Endometrial microvascular endothelial cells (primary cell): ENCODE data around the gene PTGS1. TPM values are rescaled to one million over a fixed set of nuclear protein-coding genes. Genes with fewer than 3 reads are reported as not detected.
"Not testable (repeated sequence)": the region's sequence is repeated elsewhere in the genome, so short reads cannot be mapped to it uniquely, and the experiment has no call there.

Experiments used
- in situ Hi-C: cut with HindIII; loops from 2 replicates; pipeline ENCODE4 v1.10.0; 2017; ENCODE audit warnings: low sequenced_read_pairs, low pct_unique_long_range_greater_than_20kb; ENCODE audit errors: inconsistent ontology term
- total RNA-seq: library from RNA; depleted of rRNA; stranded (reverse); fragments of >200 nt; gene quantifications from one replicate; pipeline ENCODE4 v1.2.3, GENCODE V29; 2015; ENCODE audit errors: inconsistent ontology term

Gene PTGS1
- total RNA-seq, 1 donor from 2014 or later, result 1.0 TPM

- in situ Hi-C loops, result no loop called here
Observed at GRCh38 chr9:122342323-122343050, 28.3 kb upstream of the PTGS1 start.

- in situ Hi-C loops, result no loop called here
Observed at GRCh38 chr9:122346478-122347347, 24.1 kb upstream of the PTGS1 start.

GRCh38 chr9:122347348-122348287 is 23.2 kb upstream of the PTGS1 start:
- in situ Hi-C loops, result no loop called here

GRCh38 chr9:122348288-122348777 is 22.5 kb upstream of the PTGS1 start:
- in situ Hi-C loops, result no loop called here

GRCh38 chr9:122348791-122349190 is 22.0 kb upstream of the PTGS1 start:
- in situ Hi-C loops, result no loop called here

- in situ Hi-C loops, result no loop called here
Observed at GRCh38 chr9:122349201-122349600, 21.6 kb upstream of the PTGS1 start.

GRCh38 chr9:122350577-122351355 is 20.1 kb upstream of the PTGS1 start:
- in situ Hi-C loops, result no loop called here

GRCh38 chr9:122354536-122355199 is 16.2 kb upstream of the PTGS1 start:
- in situ Hi-C loops, result no loop called here

- in situ Hi-C loops, result no loop called here
Observed at GRCh38 chr9:122355336-122355875, 15.4 kb upstream of the PTGS1 start.

GRCh38 chr9:122356627-122357026 is 14.2 kb upstream of the PTGS1 start:
- in situ Hi-C loops, result no loop called here

- in situ Hi-C loops, result no loop called here
Observed at GRCh38 chr9:122360891-122361290, 9.9 kb upstream of the PTGS1 start.

- in situ Hi-C loops, result not testable (repeated sequence)
Observed at GRCh38 chr9:122363131-122363530, 7.7 kb upstream of the PTGS1 start.

- in situ Hi-C loops, result no loop called here
Observed at GRCh38 chr9:122364117-122364782, 6.6 kb upstream of the PTGS1 start.

- in situ Hi-C loops, result no loop called here
Observed at GRCh38 chr9:122364783-122365150, 6.1 kb upstream of the PTGS1 start.

- in situ Hi-C loops, result no loop called here
Observed at GRCh38 chr9:122366074-122366660, 4.7 kb upstream of the PTGS1 start.

GRCh38 chr9:122367065-122367464 is 3.8 kb upstream of the PTGS1 start:
- in situ Hi-C loops, result no loop called here
